Ascending aorta (tissue), 2 donors: ENCODE data around the gene KCTD5. TPM values are rescaled to one million over a fixed set of nuclear protein-coding genes. Genes with fewer than 3 reads are reported as not detected.

Experiments used
- DNase-seq, 2 donors: peaks; one replicate each; pipeline ENCODE4 v3.0.0-alpha.2; 2019; ENCODE audit warnings: low spot score in 2 of 2
- H3K27ac ChIP-seq, 2 donors: fragments of 200-600 bp; sonication (generic); one replicate each; pipeline ENCODE4 v1.5.1; 2016 to 2017; ENCODE audit warnings: mild to moderate bottlenecking in 1 of 2
- H3K27me3 ChIP-seq: fragments of 200-600 bp; sonication (generic); one replicate; pipeline ENCODE4 v1.5.1; 2017
- H3K36me3 ChIP-seq, 2 donors: fragments of 200-600 bp; sonication (generic); one replicate each; pipeline ENCODE4 v1.5.1; 2016
- H3K4me1 ChIP-seq, 2 donors: fragments of 200-600 bp; sonication (generic); one replicate each; pipeline ENCODE4 v1.5.1; 2016 to 2017; ENCODE audit warnings: mild to moderate bottlenecking in 1 of 2
- H3K4me3 ChIP-seq, 2 donors: fragments of 200-600 bp; sonication (generic); one replicate each; pipeline ENCODE4 v1.5.1; 2016 to 2017; ENCODE audit warnings: mild to moderate bottlenecking in 1 of 2
- H3K9me3 ChIP-seq, 2 donors: fragments of 200-600 bp; sonication (generic); one replicate each; pipeline ENCODE4 v1.5.1; 2016
- intact Hi-C: fragments of 100-400 bp; cut with DNase I; formaldehyde crosslinking; loops from one replicate; pipeline ENCODE4 v1.15.1; 2023
- total RNA-seq: library from RNA; depleted of rRNA; stranded (reverse); fragments of >200 nt; gene quantifications from one replicate; pipeline ENCODE4 v1.1.0, GENCODE V29; 2016
- TF ChIP-seq, protein P1 (sequence below), 3 experiments: fragments of 200-600 bp in 2 of 3; fragments of 450-650 bp in 1 of 3; sonication (generic) in 2 of 3; IDR thresholded peaks; one replicate each; pipeline ENCODE4 v1.5.1; 2016 to 2019; ENCODE audit warnings: antibody characterized with exemption in 3 of 3, mild to moderate bottlenecking in 1 of 3, moderate library complexity in 1 of 3

KCTD5 gene
- total RNA-seq, 1 donor from 2014 or later: 10.5 TPM

DNA sequence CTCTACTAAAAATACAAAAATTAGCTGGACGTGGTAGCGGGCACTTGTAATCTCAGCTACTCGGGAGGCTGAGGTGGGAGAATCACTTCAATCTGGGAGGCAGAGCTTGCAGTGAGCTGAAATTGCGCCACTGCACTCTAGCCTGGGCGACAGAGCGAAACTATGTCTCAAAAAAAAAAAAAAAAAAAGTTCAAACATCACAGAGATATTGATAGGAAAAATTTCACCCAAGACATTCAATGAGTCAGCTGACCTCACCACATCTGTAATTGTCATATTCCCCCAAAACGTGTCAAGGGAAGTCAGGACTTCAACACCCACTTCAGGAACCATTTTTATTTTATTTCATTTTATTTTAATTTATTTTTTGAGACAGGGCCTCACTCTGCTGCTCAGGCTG is 45.7 kb downstream of the KCTD5 start:
- DNase-seq: no peak
- TF ChIP-seq, protein P1, sequence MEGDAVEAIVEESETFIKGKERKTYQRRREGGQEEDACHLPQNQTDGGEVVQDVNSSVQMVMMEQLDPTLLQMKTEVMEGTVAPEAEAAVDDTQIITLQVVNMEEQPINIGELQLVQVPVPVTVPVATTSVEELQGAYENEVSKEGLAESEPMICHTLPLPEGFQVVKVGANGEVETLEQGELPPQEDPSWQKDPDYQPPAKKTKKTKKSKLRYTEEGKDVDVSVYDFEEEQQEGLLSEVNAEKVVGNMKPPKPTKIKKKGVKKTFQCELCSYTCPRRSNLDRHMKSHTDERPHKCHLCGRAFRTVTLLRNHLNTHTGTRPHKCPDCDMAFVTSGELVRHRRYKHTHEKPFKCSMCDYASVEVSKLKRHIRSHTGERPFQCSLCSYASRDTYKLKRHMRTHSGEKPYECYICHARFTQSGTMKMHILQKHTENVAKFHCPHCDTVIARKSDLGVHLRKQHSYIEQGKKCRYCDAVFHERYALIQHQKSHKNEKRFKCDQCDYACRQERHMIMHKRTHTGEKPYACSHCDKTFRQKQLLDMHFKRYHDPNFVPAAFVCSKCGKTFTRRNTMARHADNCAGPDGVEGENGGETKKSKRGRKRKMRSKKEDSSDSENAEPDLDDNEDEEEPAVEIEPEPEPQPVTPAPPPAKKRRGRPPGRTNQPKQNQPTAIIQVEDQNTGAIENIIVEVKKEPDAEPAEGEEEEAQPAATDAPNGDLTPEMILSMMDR (IDR thresholded peaks at IDR 0.05): no peak

DNA sequence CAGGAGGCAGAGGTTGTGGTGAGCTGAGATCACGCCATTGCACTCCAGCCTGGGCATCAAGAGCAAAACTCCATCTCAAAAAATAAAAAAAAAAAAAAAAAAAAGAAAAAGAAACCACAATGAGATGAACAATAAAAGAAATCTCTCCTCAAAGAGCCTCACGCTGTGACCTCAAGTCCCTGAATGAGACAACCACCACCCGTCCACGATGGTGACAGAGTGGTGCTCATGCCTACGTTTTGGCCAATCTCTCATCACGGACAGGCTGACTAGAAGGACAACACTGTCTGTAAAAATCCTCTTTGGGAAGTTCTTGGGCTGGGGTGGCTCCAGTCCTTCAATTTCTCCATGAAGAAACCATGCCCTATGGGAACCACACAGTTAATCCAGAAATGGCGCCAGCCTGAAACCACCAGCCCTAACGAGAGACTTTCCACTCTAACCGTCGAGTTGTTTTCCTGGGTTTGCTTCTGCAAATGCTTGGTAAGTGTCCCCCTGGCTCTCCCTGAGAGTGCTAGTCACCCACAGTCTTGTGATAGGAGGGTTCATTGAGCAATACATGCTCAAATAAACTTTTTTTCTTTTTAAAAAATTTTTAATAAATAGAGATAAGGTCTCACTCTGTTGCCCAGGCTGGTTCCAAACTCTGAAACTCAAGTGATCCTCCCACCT is 52.7 kb downstream of the KCTD5 start:
- Histone ChIP-seq H3K27me3 (no peaks in the 10 kb centered on the region), H3K27ac (no peak overlapping the region), H3K4me3 (no peak overlapping the region), H3K9me3 (no peaks in the 10 kb centered on the region), H3K36me3 (no peaks in the 10 kb centered on the region), H3K4me1 (no peaks in the 10 kb centered on the region)
- DNase-seq: no peak
- intact Hi-C loops: no loop called here
- TF ChIP-seq, protein P1 (IDR thresholded peaks at IDR 0.05): no peak

More for the DNA sequence above, 45.7 kb downstream of the KCTD5 start:
- Histone ChIP-seq H3K27me3 (no peaks in the 10 kb centered on the region), H3K4me3 (no peak overlapping the region), H3K4me1 (no peaks in the 10 kb centered on the region), H3K36me3 (no peaks in the 10 kb centered on the region), H3K27ac (no peak overlapping the region), H3K9me3 (no peaks in the 10 kb centered on the region)
- intact Hi-C loops: no loop called here

DNA sequence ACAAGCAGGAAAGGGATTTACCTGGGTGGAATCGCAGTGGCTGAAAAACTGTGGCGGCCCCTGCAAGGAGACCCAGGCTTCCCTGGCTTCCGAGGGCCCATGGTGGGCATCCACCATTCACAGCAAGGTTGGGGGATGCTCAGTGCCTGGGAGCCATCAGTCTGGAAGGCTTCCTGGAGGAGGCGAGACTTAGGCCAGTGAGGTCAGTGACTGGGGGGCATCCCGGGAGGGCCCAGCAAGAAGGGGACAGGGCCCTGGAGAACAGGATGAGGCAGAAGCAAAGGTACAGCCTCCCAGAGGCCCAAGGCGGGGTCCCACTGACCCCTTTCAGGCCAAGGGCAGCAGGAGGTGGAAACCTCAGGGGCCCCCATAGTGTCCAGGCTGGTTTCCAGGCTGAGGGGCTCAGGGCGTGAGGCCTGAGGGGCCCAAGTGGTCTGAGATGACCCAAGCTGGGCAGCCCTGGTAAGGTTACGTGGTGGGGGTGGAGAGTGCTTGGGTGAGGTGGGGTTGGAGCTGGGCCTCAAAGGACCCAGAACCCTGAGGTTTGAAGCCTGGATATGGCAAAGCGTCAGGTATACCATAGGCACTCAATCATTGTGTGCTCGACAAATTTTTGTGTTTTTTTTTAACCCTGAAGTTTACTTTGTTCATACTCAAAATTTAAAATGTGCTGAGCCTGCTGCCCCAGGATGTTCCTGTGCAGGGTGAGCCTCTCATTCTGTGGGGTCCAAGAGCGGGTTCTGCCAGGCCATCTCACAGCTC is 54.3 kb downstream of the KCTD5 start:
- Histone ChIP-seq H3K9me3 (no peaks in the 10 kb centered on the region), H3K4me3 (no peak overlapping the region), H3K36me3 (no peaks in the 10 kb centered on the region), H3K4me1 (no peaks in the 10 kb centered on the region), H3K27ac (no peak overlapping the region), H3K27me3 (no peaks in the 10 kb centered on the region)
- intact Hi-C loops: no loop called here
- TF ChIP-seq, protein P1 (IDR thresholded peaks at IDR 0.05): no peak
- no peak for DNase-seq

DNA sequence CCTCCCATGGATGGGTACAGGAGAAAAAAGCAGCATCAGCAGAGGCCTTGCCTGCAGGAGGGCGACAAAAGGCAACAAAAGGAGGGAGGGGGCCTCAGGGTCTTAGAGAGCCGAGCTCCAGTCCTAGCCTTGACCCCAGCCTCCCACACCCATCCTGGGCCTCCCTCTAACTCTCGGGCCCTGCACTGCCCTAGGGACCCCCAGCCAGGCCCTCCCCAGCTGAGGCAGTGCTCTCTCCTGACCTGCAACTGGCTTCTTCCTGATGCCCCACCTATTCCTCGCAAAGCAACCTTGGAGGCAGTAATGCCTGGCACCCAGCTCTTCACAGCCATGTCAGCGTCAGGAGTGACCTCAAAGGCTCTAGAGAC is 54.9 kb downstream of the KCTD5 start:
- Histone ChIP-seq H3K27ac (no peak overlapping the region), H3K9me3 (no peaks in the 10 kb centered on the region), H3K36me3 (no peaks in the 10 kb centered on the region), H3K27me3 (no peaks in the 10 kb centered on the region), H3K4me3 (no peak overlapping the region), H3K4me1 (no peaks in the 10 kb centered on the region)
- intact Hi-C loops: no loop called here
- DNase-seq: no peak
- TF ChIP-seq, protein P1 (IDR thresholded peaks at IDR 0.05): no peak

DNA sequence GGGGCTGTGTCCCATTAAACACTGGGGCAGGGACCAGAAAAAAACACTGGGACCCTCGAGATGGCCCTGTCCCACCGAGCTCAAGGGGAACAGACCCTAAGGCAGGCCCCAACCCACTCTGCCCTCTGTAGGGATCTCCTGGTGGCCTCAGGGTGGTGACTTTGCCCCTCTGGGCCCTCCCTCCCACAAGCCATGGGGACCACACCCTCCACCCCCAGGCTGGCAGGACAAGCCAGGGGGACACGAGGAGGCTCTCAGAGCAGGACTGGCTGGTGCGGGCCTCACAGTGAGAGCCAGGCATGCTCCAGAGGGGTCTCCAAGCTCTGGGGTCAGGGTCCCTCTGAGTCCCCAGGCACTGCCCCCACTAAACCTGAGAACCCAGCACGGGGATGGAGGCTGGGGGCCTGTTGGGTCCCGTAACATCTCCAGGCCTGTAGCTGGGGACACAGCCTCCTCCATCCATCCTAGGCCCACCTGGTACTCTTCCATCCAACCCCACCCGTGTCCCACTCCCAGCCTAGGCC is 55.6 kb downstream of the KCTD5 start:
- Histone ChIP-seq H3K27ac (no peak overlapping the region), H3K4me1 (no peaks in the 10 kb centered on the region), H3K27me3 (no peaks in the 10 kb centered on the region), H3K36me3 (no peaks in the 10 kb centered on the region), H3K9me3 (no peaks in the 10 kb centered on the region), H3K4me3 (no peak overlapping the region)
- TF ChIP-seq, protein P1 (IDR thresholded peaks at IDR 0.05): no peak
- intact Hi-C loops: no loop called here
- DNase-seq: no peak
